Bronchial epithelial cell (primary cell): ENCODE data around the gene FEZF1. TPM values are rescaled to one million over a fixed set of nuclear protein-coding genes. Genes with fewer than 3 reads are reported as not detected.

Experiments used
- DNase-seq: peaks from one replicate; pipeline ENCODE4 v3.0.0-alpha.2; 2010; ENCODE audit warnings: low read depth
- FAIRE-seq: peaks from 2 replicates; lab custom pipeline; 2011; peaks lifted over from hg19 to GRCh38; lab: Jason Lieb, UNC
- H3K27me3 ChIP-seq: 2 replicates; pipeline ENCODE4 v1.5.1; 2011; ENCODE audit warnings: low read length; ENCODE audit not compliant: control insufficient read depth, insufficient read depth
- H3K36me3 ChIP-seq: 2 replicates; pipeline ENCODE4 v1.5.1; 2011; ENCODE audit warnings: low read length; ENCODE audit not compliant: control insufficient read depth, insufficient read depth
- H3K4me3 ChIP-seq: 2 replicates; pipeline ENCODE4 v1.5.1; 2011; ENCODE audit warnings: mild to moderate bottlenecking, low read depth, low read length, control low read depth
- total RNA-seq: library from RNA; depleted of rRNA; stranded (reverse); fragments of >200 nt; gene quantifications from 2 replicates; pipeline ENCODE4 v1.2.1, GENCODE V29; 2014
- TF ChIP-seq, protein P1 (sequence below): IDR thresholded peaks from 2 replicates; pipeline ENCODE4 v1.5.1; 2011; ENCODE audit warnings: mild to moderate bottlenecking, moderate library complexity, low read length, control low read depth, inconsistent platforms; ENCODE audit not compliant: insufficient read depth, severe bottlenecking

FEZF1 gene
- total RNA-seq, 1 donor from 2014 or later: not detected

DNA sequence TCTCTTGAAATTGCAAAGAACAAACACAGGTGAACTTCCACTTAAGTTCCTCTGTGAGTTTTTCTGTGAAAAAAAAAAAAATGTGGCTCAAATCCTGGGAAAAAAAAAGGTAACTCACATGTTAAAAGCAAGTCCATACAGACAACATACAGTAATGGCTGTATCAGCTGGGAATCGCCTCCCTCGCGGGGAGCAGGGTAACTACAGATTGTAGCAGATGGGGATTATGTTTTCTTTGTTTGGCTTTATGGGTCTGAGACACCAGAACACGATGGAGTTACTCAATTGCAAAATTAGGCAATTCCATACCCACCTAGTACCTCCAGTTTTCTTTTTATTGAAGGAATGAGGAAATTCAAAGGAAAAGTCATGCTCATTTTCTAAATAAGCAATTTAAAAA lies 42.3 kb downstream of the FEZF1 start:
- DNase-seq (peak; percentile 22), FAIRE-seq (peak; percentile 40)
- Histone ChIP-seq H3K36me3 (no peaks in the 10 kb centered on the region), H3K27me3 (no peaks in the 10 kb centered on the region), H3K4me3 (no peak overlapping the region)
- TF ChIP-seq, protein P1, sequence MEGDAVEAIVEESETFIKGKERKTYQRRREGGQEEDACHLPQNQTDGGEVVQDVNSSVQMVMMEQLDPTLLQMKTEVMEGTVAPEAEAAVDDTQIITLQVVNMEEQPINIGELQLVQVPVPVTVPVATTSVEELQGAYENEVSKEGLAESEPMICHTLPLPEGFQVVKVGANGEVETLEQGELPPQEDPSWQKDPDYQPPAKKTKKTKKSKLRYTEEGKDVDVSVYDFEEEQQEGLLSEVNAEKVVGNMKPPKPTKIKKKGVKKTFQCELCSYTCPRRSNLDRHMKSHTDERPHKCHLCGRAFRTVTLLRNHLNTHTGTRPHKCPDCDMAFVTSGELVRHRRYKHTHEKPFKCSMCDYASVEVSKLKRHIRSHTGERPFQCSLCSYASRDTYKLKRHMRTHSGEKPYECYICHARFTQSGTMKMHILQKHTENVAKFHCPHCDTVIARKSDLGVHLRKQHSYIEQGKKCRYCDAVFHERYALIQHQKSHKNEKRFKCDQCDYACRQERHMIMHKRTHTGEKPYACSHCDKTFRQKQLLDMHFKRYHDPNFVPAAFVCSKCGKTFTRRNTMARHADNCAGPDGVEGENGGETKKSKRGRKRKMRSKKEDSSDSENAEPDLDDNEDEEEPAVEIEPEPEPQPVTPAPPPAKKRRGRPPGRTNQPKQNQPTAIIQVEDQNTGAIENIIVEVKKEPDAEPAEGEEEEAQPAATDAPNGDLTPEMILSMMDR: no peak

DNA sequence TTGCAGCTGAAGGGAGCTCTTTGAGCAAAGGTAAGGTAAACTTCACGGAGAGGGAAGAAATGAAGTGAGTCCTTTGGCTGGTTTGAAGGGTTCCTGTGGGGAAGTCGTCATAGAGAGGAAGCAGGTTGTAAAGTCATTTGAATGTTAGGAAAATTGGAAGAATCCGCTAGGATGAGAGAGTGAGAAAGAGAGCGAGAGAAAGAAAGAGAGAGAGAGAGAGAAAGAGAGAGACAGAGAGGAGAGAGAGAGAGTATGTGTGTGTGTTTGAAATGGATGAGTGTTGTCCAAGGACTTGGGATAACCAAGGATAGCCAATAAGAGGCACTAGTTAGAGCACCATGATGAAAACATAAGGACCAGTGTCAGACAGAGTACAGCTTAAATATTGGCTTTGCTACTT lies 43.1 kb downstream of the FEZF1 start:
- TF ChIP-seq, protein P1: no peak
- no peak for DNase-seq
- Histone ChIP-seq H3K36me3 (no peaks in the 10 kb centered on the region), H3K27me3 (no peaks in the 10 kb centered on the region), H3K4me3 (no peak overlapping the region)
- FAIRE-seq: no peak

DNA sequence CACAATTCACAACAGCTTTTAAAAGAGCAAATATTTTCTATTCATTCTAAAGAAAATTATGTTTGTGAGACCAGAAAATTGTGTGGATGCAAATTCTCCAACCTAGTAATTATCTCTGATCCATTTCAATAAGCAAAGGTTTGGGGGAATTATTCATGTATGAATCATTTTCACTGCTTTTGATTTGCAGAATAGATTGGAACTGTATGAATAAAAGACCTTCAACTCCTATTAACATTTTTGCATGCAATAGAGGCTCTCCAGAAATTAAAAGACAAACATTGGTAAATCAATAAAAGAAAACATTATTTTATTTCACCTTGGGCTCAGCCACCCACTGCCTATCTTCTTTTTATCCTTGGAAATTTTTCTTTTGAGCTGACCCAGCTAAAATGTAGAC lies 43.5 kb downstream of the FEZF1 start:
- FAIRE-seq: no peak
- TF ChIP-seq, protein P1: no peak
- H3K4me3 ChIP-seq: no peak overlapping the region
- no peaks in the 10 kb centered on the region for H3K36me3 ChIP-seq
- no peak for DNase-seq
- no peaks in the 10 kb centered on the region for H3K27me3 ChIP-seq

DNA sequence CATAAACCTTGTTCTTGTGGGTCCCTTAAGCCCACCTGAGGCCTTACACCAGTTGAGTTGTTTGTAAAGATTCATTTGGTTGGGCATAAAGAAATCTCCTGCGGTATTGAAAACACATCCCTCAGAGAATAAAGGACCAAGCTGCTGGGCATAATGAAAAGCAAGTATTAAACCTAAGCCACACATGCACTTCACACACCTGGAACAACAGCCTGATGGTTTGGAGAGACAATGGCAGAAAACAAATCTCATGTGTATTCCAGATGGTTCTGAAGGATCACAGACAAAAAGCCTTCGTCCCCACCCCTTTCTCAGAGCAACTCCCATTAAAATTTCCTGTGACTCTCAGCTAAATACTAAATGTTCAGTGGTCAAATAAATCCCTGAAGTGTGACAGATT lies 44.2 kb downstream of the FEZF1 start:
- Histone ChIP-seq H3K27me3 (no peaks in the 10 kb centered on the region), H3K36me3 (no peaks in the 10 kb centered on the region), H3K4me3 (no peak overlapping the region)
- TF ChIP-seq, protein P1: no peak
- FAIRE-seq: no peak
- no peak for DNase-seq

DNA sequence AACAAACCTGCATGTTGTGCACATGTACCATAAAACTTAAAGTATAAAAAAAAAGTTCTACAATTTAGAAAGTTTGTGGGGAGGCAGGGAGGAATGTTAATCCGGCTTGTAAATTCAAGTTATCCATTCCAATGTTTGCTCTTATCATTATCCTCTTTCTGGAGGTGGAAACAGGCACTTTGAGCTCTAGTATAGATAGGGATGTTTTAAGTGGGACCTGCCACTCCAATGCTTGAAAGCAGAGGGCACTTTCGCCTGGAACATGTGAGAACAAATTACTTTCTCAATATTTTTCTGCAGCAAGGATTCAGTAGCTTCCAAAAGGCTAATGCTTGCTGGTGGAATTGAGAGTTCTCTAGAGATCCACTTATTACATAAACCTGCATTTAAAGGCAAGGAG lies 45.6 kb downstream of the FEZF1 start:
- H3K4me3 ChIP-seq: no peak overlapping the region
- TF ChIP-seq, protein P1: no peak
- DNase-seq (no peak), FAIRE-seq (no peak)
- no peaks in the 10 kb centered on the region for H3K36me3 ChIP-seq
- no peaks in the 10 kb centered on the region for H3K27me3 ChIP-seq

DNA sequence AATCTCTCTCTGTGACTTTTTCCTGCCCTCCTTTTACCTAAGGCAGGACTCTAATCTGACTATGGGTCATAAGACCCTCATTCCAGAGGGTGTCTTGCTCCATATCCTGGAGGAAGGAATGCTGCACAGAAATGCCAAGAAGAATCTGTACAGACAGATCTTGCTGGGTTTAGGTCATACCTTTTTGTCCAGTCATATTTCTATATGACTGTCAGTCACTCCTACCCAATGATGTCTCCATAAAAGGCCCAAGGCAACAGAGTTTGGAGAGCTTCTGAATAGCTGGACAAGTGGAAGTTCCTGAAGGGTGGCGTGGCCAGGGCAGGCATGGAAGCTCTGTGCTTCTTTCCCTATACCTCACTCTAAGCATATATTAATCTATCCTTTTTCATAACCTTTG lies 47.5 kb downstream of the FEZF1 start:
- FAIRE-seq (no peak), DNase-seq (peak; percentile 69)
- Histone ChIP-seq H3K36me3 (no peaks in the 10 kb centered on the region), H3K4me3 (no peak overlapping the region), H3K27me3 (peaks cover 2% of the 10 kb centered on the region)
- TF ChIP-seq, protein P1: no peak
